K562 (cell line): ENCODE results near the gene EDN2. TPM values are rescaled to one million over a fixed set of nuclear protein-coding genes. Genes with fewer than 3 reads are reported as not detected.

ENCODE experiments used
- BCOR ChIP-seq: fragments of 450-650 bp; IDR thresholded peaks from 2 replicates; pipeline ENCODE4 v1.6.1; 2016
- BRCA1 ChIP-seq, 2 experiments: fragments of 450-650 bp in 1 of 2; sonication (generic) in 1 of 2; formaldehyde crosslinking in 1 of 2; IDR thresholded peaks; 2 replicates each; pipeline versions ENCODE4 v1.5.0 to v1.6.1; 2017 to 2020; ENCODE audit warnings: mild to moderate bottlenecking in 1 of 2, missing genetic modification reagents in 1 of 2
- CBFA2T2 ChIP-seq: fragments of 450-650 bp; conservative IDR thresholded peaks from 2 replicates; pipeline ENCODE4 v1.6.1; 2017; ENCODE audit warnings: mild to moderate bottlenecking
- CBX5 ChIP-seq: IDR thresholded peaks from 2 replicates; pipeline ENCODE4 v1.6.1; 2014; ENCODE audit warnings: low read depth, borderline replicate concordance
- CTCFL ChIP-seq: IDR thresholded peaks from 2 replicates; pipeline ENCODE4 v1.6.1; 2011; ENCODE audit warnings: borderline replicate concordance, low read depth, mild to moderate bottlenecking, moderate library complexity, low read length; ENCODE audit not compliant: insufficient read depth, poor library complexity, severe bottlenecking
- GTF3C2 ChIP-seq: IDR thresholded peaks from 3 replicates; pipeline ENCODE4 v1.6.1; 2011; ENCODE audit warnings: borderline replicate concordance, mild to moderate bottlenecking, moderate library complexity; ENCODE audit not compliant: insufficient read length; ENCODE audit errors: extremely low read depth
- HLTF ChIP-seq: fragments of 450-650 bp; IDR thresholded peaks from 2 replicates; pipeline ENCODE4 v1.6.1; 2016
- HMGXB4 ChIP-seq: sonication (generic); formaldehyde crosslinking; IDR thresholded peaks from 2 replicates; pipeline ENCODE4 v1.8.1; 2023; ENCODE audit warnings: mild to moderate bottlenecking, missing genetic modification reagents
- NCOA1 ChIP-seq: fragments of 450-650 bp; IDR thresholded peaks from 2 replicates; pipeline ENCODE4 v1.6.1; 2016; ENCODE audit warnings: low read depth
- NFE2 ChIP-seq: IDR thresholded peaks from 2 replicates; pipeline ENCODE4 v1.6.1; 2014; ENCODE audit warnings: antibody characterized with exemption, low read depth
- POLR2AphosphoS2 ChIP-seq: IDR thresholded peaks from 2 replicates; pipeline ENCODE4 v1.6.1; 2012; ENCODE audit warnings: low read length, improper control_type of control experiment
- PYGO2 ChIP-seq: fragments of 450-650 bp; IDR thresholded peaks from 2 replicates; pipeline ENCODE4 v1.6.1; 2016; ENCODE audit warnings: mild to moderate bottlenecking, missing genetic modification characterization, moderate library complexity, missing compliant biosample characterization
- RB1 ChIP-seq: fragments of 450-650 bp; IDR thresholded peaks from 2 replicates; pipeline ENCODE4 v1.6.1; 2017; ENCODE audit warnings: low read depth, mild to moderate bottlenecking
- RBM39 ChIP-seq: fragments of 200-400 bp; formaldehyde crosslinking; optimal IDR thresholded peaks from 2 replicates; pipeline ENCODE3; 2018; ENCODE audit warnings: low read depth, low read length
- SMAD1 ChIP-seq: fragments of 150-350 bp; IDR thresholded peaks from 2 replicates; pipeline ENCODE4 v1.6.1; 2014; ENCODE audit warnings: low read length, low read depth; ENCODE audit not compliant: partially characterized antibody
- TOE1 ChIP-seq, 2 experiments: fragments of 450-650 bp in 1 of 2; sonication (generic) in 1 of 2; formaldehyde crosslinking in 1 of 2; IDR thresholded peaks; 2 replicates each; pipeline versions ENCODE4 v1.7.1 to v1.8.0; 2016 to 2022; ENCODE audit warnings: borderline replicate concordance in 2 of 2, mild to moderate bottlenecking in 2 of 2, antibody characterized with exemption in 1 of 2, inconsistent platforms in 1 of 2, low read depth in 1 of 2, missing genetic modification reagents in 1 of 2, moderate library complexity in 1 of 2
- U2AF1 ChIP-seq: fragments of 200-400 bp; formaldehyde crosslinking; optimal IDR thresholded peaks from 2 replicates; pipeline ENCODE3; 2017; ENCODE audit warnings: mild to moderate bottlenecking, low read depth, low read length, moderate library complexity
- ZBED1 ChIP-seq: IDR thresholded peaks from 2 replicates; pipeline ENCODE4 v1.6.1; 2014
- ZNF41 ChIP-seq: fragments of 250-450 bp; sonication (Bioruptor Pico); conservative IDR thresholded peaks from 2 replicates; pipeline ENCODE4 v1.4.0; 2020; ENCODE audit warnings: mild to moderate bottlenecking
- ZNF699 ChIP-seq: fragments of 250-450 bp; sonication (Bioruptor Pico); IDR thresholded peaks from 2 replicates; pipeline ENCODE4 v1.8.0; 2021; ENCODE audit warnings: mild to moderate bottlenecking, moderate library complexity; ENCODE audit not compliant: insufficient replicate concordance
- polyA plus RNA-seq, 8 experiments: library from polyadenylated mRNA; depleted of rRNA in 4 of 8; stranded (reverse) in 5 of 8; unstranded in 3 of 8; fragments of >200 nt; fragmentation: Nextera tagmentation in 2 of 8; fragmentation: Illumina TruSeq in 1 of 8; extraction: Ambion mirVana in 2 of 8; extraction: Trizol in 1 of 8; gene quantifications; 2 replicates each; pipeline versions ENCODE4 v1.2.1 to v1.2.3, GENCODE V29; 2011 to 2014; ENCODE audit warnings: inconsistent platforms in 1 of 8, missing spikeins in 1 of 8
- total RNA-seq, 7 experiments: library from RNA; depleted of rRNA in 6 of 7; stranded (reverse); fragments of >200 nt in 6 of 7; fragmentation: Illumina TruSeq in 2 of 7; extraction: Trizol in 2 of 7; gene quantifications; 2 replicates each; pipeline versions ENCODE4 v1.2.1 to v1.2.3, GENCODE V29; 2011 to 2021; ENCODE audit warnings: low replicate concordance in 1 of 7

EDN2 gene
- total and polyA plus RNA-seq, 9 of the 15 experiments (the other 6 are each of a cell fraction or from before 2014, with no cell fraction given): not detected

GRCh38 chr1:41496080-41497055 lies 11.9 kb upstream of the EDN2 start (continued):
- TF ChIP-seq CBFA2T2 (no peak), ZNF699 (CRISPR knock-in tag) (no peak), ZNF41 (CRISPR knock-in tag) (no peak), HMGXB4 (CRISPR knock-in tag) (no peak), BRCA1 (IDR thresholded peaks at IDR 0.05) (no peak), BRCA1 (CRISPR knock-in tag; IDR thresholded peaks at IDR 0.05) (no peak; the same call in 1 of the 2 replicates), RB1 (peak; percentile 89), ZBED1 (no peak), NCOA1 (no peak), NFE2 (peak; percentile 72), POLR2AphosphoS2 (no peak), BCOR (no peak), PYGO2 (no peak), HLTF (no peak), U2AF1 (peak; percentile 90), RBM39 (no peak), SMAD1 (no peak), GTF3C2 (no peak), CBX5 (no peak), TOE1 (IDR thresholded peaks at IDR 0.05; ENCODE audit: borderline replicate concordance) (no peak), TOE1 (CRISPR knock-in tag; IDR thresholded peaks at IDR 0.05; ENCODE audit: borderline replicate concordance, low read depth) (no peak), CTCFL (peak; percentile 25)
